H1 (cell line): ENCODE measurements around the gene UBR1. TPM values are rescaled to one million over a fixed set of nuclear protein-coding genes. Genes with fewer than 3 reads are reported as not detected.
"Not testable (repeated sequence)": the region's sequence is repeated elsewhere in the genome, so short reads cannot be mapped to it uniquely, and the experiment has no call there.

Source experiments
- CTCF ChIA-PET: fragments of 300-600 bp; sonication (Branson Sonifier 250); formaldehyde crosslinking; loops from one replicate; lab custom pipeline; 2021; ENCODE audit not compliant: partially characterized antibody; lab: Charles Lee
- POLR2A ChIA-PET: fragments of 300-600 bp; sonication (Branson Sonifier 250); formaldehyde crosslinking; loops from one replicate; lab custom pipeline; 2021; ENCODE audit warnings: inconsistent platforms; ENCODE audit not compliant: partially characterized antibody; lab: Charles Lee
- DNase-seq, 2 experiments: peaks; one replicate each; pipeline versions ENCODE4 v3.0.0 to v3.0.0-alpha.2; 2010 to 2022; ENCODE audit warnings: low spot score in 2 of 2, low read depth in 1 of 2, mixed read lengths in 1 of 2
- FAIRE-seq: peaks from 2 replicates; lab custom pipeline; 2011; peaks lifted over from hg19 to GRCh38; lab: Jason Lieb, UNC
- H2AFZ ChIP-seq: 2 replicates; pipeline ENCODE4 v1.8.1; 2012; ENCODE audit warnings: low read length, inconsistent platforms
- H2AK5ac ChIP-seq: 2 replicates; pipeline ENCODE4 v1.6.1; 2013; ENCODE audit warnings: low read depth, low read length
- H2BK120ac ChIP-seq: replicated peaks from 2 replicates; pipeline ENCODE3; 2013; ENCODE audit warnings: low read depth, low read length, inconsistent platforms
- H2BK12ac ChIP-seq: 2 replicates; pipeline ENCODE4 v1.6.1; 2013; ENCODE audit warnings: low read depth, low read length
- H2BK15ac ChIP-seq: 2 replicates; pipeline ENCODE4 v1.6.1; 2013; ENCODE audit warnings: low read length
- H2BK20ac ChIP-seq: 2 replicates; pipeline ENCODE4 v1.6.1; 2013; ENCODE audit warnings: low read length
- H2BK5ac ChIP-seq: 2 replicates; pipeline ENCODE4 v1.6.1; 2013; ENCODE audit warnings: low read depth, low read length
- H3K14ac ChIP-seq: 2 replicates; pipeline ENCODE4 v1.6.1; 2013; ENCODE audit warnings: inconsistent platforms; ENCODE audit not compliant: insufficient read length
- H3K18ac ChIP-seq: 2 replicates; pipeline ENCODE4 v1.6.1; 2013; ENCODE audit warnings: low read length; ENCODE audit errors: extremely low read depth
- H3K23ac ChIP-seq: 2 replicates; pipeline ENCODE4 v1.6.1; 2013; ENCODE audit warnings: inconsistent platforms; ENCODE audit not compliant: insufficient read length
- H3K23me2 ChIP-seq: 2 replicates; pipeline ENCODE4 v1.6.1; 2013; ENCODE audit warnings: low read depth, low read length
- H3K27ac ChIP-seq: 2 replicates; pipeline ENCODE4 v1.6.1; 2011; ENCODE audit warnings: low read depth, low read length, inconsistent platforms
- H3K27me3 ChIP-seq, 4 experiments: replicated peaks in 1 of 4; 1 replicate in 1 of 4; 2 replicates in 3 of 4; pipeline versions ENCODE4 v1.6.1 to v1.8.1; 2011 to 2013; ENCODE audit warnings: low read length in 3 of 4, mild to moderate bottlenecking in 3 of 4, inconsistent platforms in 2 of 4, mixed read lengths in 2 of 4, moderate library complexity in 1 of 4; ENCODE audit not compliant: control insufficient read depth in 3 of 4, insufficient read depth in 3 of 4; ENCODE audit errors: extremely low read depth in 1 of 4
- H3K36me3 ChIP-seq, 4 experiments: 2 replicates each; pipeline versions ENCODE4 v1.6.1 to v1.8.1; 2011 to 2013; ENCODE audit warnings: mild to moderate bottlenecking in 4 of 4, low read length in 3 of 4, moderate library complexity in 2 of 4, control low read depth in 1 of 4, inconsistent platforms in 1 of 4; ENCODE audit not compliant: insufficient read depth in 4 of 4, control insufficient read depth in 2 of 4
- H3K4ac ChIP-seq: replicated peaks from 2 replicates; pipeline ENCODE3; 2013; ENCODE audit warnings: low read length, low read depth, mixed read lengths, inconsistent platforms; ENCODE audit not compliant: insufficient read length
- H3K4me1 ChIP-seq, 4 experiments: replicated peaks in 1 of 4; 1 replicate in 1 of 4; 2 replicates in 3 of 4; pipeline versions ENCODE4 v1.6.1 to v1.8.1; 2011 to 2013; ENCODE audit warnings: low read length in 3 of 4, inconsistent platforms in 2 of 4, mixed read lengths in 1 of 4; ENCODE audit not compliant: insufficient read depth in 4 of 4, control insufficient read depth in 3 of 4
- H3K4me2 ChIP-seq, 2 experiments: 2 replicates each; pipeline versions ENCODE4 v1.6.1 to v1.8.1; 2011 to 2013; ENCODE audit warnings: low read depth in 2 of 2, low read length in 2 of 2, control low read depth in 1 of 2, inconsistent platforms in 1 of 2, mild to moderate bottlenecking in 1 of 2; ENCODE audit not compliant: insufficient read depth in 1 of 2
- H3K4me3 ChIP-seq, 4 experiments: fragments of 200-600, 300-600 bp in 1 of 4; sonication (generic), shearing (Covaris generic), sonication (Bioruptor Twin) in 1 of 4; 2 replicates each; pipeline versions ENCODE4 v1.5.1 to v1.8.1; 2011 to 2016; ENCODE audit warnings: low read length in 4 of 4, low read depth in 3 of 4, control low read depth in 2 of 4, inconsistent platforms in 2 of 4, mild to moderate bottlenecking in 2 of 4, mixed read lengths in 1 of 4, moderate library complexity in 1 of 4; ENCODE audit not compliant: insufficient read depth in 2 of 4; ENCODE audit errors: extremely low read depth in 1 of 4
- H3K56ac ChIP-seq: replicated peaks from 2 replicates; pipeline ENCODE3; 2013; ENCODE audit warnings: low read depth, mild to moderate bottlenecking, mixed read lengths, low read length, inconsistent platforms; ENCODE audit not compliant: insufficient read length
- H3K79me1 ChIP-seq: 2 replicates; pipeline ENCODE4 v1.6.1; 2013; ENCODE audit warnings: low read depth, low read length, control low read depth
- H3K79me2 ChIP-seq, 2 experiments: 2 replicates each; pipeline versions ENCODE4 v1.6.1 to v1.8.1; 2012 to 2013; ENCODE audit warnings: low read length in 2 of 2, mild to moderate bottlenecking in 2 of 2, inconsistent platforms in 1 of 2; ENCODE audit not compliant: insufficient read depth in 2 of 2, control insufficient read depth in 1 of 2
- H3K9ac ChIP-seq, 4 experiments: replicated peaks in 1 of 4; 1 replicate in 1 of 4; 2 replicates in 3 of 4; pipeline versions ENCODE4 v1.6.1 to v1.8.1; 2011 to 2013; ENCODE audit warnings: low read depth in 3 of 4, low read length in 3 of 4, control low read depth in 2 of 4, mild to moderate bottlenecking in 2 of 4, moderate library complexity in 2 of 4, inconsistent platforms in 1 of 4; ENCODE audit errors: extremely low read depth in 1 of 4
- H3K9me3 ChIP-seq, 2 experiments: 2 replicates each; pipeline versions ENCODE4 v1.6.1 to v1.8.1; 2012 to 2013; ENCODE audit warnings: mild to moderate bottlenecking in 2 of 2, moderate library complexity in 2 of 2, control low read depth in 1 of 2, inconsistent platforms in 1 of 2, low read depth in 1 of 2, low read length in 1 of 2, mixed read lengths in 1 of 2; ENCODE audit not compliant: insufficient read depth in 2 of 2
- H4K20me1 ChIP-seq, 2 experiments: replicated peaks in 1 of 2; 2 replicates each; pipeline versions ENCODE3 to v1.8.1; 2011 to 2013; ENCODE audit warnings: inconsistent platforms in 2 of 2, low read length in 2 of 2, mild to moderate bottlenecking in 1 of 2; ENCODE audit not compliant: insufficient read depth in 2 of 2, control insufficient read depth in 1 of 2
- H4K5ac ChIP-seq: 2 replicates; pipeline ENCODE4 v1.6.1; 2013; ENCODE audit warnings: low read length, low read depth, mixed read lengths, inconsistent platforms; ENCODE audit not compliant: insufficient read length
- H4K8ac ChIP-seq: 2 replicates; pipeline ENCODE4 v1.8.0; 2013; ENCODE audit warnings: mild to moderate bottlenecking, moderate library complexity, low read length, inconsistent platforms; ENCODE audit not compliant: insufficient read depth; ENCODE audit errors: extremely low read depth
- H4K91ac ChIP-seq: replicated peaks from 2 replicates; pipeline ENCODE3; 2013; ENCODE audit warnings: low read length, mixed read lengths, inconsistent platforms; ENCODE audit not compliant: insufficient read length
- whole genome bisulfite sequencing, 2 experiments: shearing (Covaris generic) in 1 of 2; methylation state at CpG; one replicate each; pipeline versions ENCODE4 v1.1.6 to v1.1.7; 2013 to 2015; ENCODE audit warnings: low lambda C conversion rate in 2 of 2, mixed read lengths in 2 of 2, inconsistent platforms in 1 of 2, low coverage in 1 of 2, missing lambda C conversion rate in 1 of 2; ENCODE audit not compliant: insufficient replicate concordance in 2 of 2, insufficient coverage in 1 of 2, insufficient read length in 1 of 2; ENCODE audit errors: extremely low coverage in 1 of 2, missing lambda C conversion rate in 1 of 2; 5-methylcytosine and 5-hydroxymethylcytosine counted together
- polyA plus RNA-seq, 7 experiments: library from polyadenylated mRNA; depleted of rRNA in 3 of 7; stranded (reverse) in 5 of 7; unstranded in 2 of 7; fragments of >200 nt in 5 of 7; fragments of 200-250 nt in 2 of 7; gene quantifications; 1 replicate in 5 of 7; 2 replicates in 1 of 7; 4 replicates in 1 of 7; pipeline versions ENCODE4 v1.2.1 to v1.2.3, GENCODE V29; 2011 to 2013; ENCODE audit warnings: missing spikeins in 2 of 7, mixed read lengths in 2 of 7
- total RNA-seq: library from RNA; stranded (reverse); fragmentation: NEBNext Ultra II Directional; extraction: Animal tissue kit (Norgen Biotek cat#: 25700); gene quantifications from 2 replicates; pipeline ENCODE4 v1.2.1, GENCODE V29; 2021

UBR1 gene
- total and polyA plus RNA-seq, 2 of the 8 experiments (the other 6 are each of a cell fraction or from before 2014, with no cell fraction given) = 3.7 to 18.7 TPM

DNA sequence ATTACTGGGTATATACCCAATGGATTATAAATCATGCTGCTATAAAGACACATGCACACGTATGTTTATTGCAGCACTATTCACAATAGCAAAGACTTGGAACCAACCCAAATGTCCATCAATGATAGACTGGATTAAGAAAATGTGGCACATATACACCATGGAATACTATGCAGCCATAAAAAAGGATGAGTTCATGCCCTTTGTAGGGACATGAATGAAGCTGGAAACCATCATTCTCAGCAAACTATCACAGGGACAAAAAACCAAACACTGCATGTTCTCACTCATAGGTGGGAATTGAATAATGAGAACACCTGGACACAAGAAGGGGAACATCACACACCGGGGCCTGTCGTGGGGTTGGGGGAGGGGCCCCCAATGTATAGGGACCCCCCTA lies 64.8 kb downstream of the UBR1 start:
- H3K18ac ChIP-seq, H4K5ac ChIP-seq, H3K27ac ChIP-seq, H3K4ac ChIP-seq, DNase-seq, H3K4me1 ChIP-seq, POLR2A ChIA-PET, H2AK5ac ChIP-seq, H3K9me3 ChIP-seq, H4K91ac ChIP-seq, H4K8ac ChIP-seq, H3K56ac ChIP-seq, H3K27me3 ChIP-seq, H2BK12ac ChIP-seq, H2BK120ac ChIP-seq, H2BK15ac ChIP-seq, FAIRE-seq, H3K9ac ChIP-seq, H3K14ac ChIP-seq, CTCF ChIA-PET, H3K4me3 ChIP-seq, H2BK20ac ChIP-seq, H4K20me1 ChIP-seq, H3K23ac ChIP-seq, H3K79me2 ChIP-seq, H2AFZ ChIP-seq, H3K23me2 ChIP-seq, H2BK5ac ChIP-seq, H3K79me1 ChIP-seq, H3K4me2 ChIP-seq: not testable (repeated sequence)
- 94% methylated on average over 3 of the region's 3 CpGs; no CpG with 5 or more reads in 1 of the 2 experiments for WGBS, 2 experiments
- H3K36me3 ChIP-seq = peaks cover 0 to 16% (median 8%) of the 10 kb centered on the region in 4 experiments; a peak in 2 of 8 replicates

DNA sequence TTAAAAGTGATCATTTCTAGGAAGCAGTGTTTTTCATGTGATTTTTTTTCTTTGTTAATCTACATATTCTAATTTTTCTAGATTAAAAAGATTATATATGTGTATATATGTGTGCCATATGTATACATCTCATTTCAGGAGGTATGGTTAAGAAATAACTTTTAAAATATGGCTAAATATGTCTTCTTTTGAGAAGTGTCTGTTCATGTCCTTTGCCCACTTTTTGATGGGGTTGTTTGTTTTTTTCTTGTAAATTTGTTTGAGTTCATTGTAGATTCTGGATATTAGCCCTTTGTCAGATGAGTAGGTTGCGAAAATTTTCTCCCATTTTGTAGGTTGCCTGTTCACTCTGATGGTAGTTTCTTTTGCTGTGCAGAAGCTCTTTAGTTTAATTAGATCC lies 70.6 kb downstream of the UBR1 start:
- H3K14ac ChIP-seq, H2BK15ac ChIP-seq, H3K23me2 ChIP-seq, H2BK120ac ChIP-seq, H3K27me3 ChIP-seq, H3K23ac ChIP-seq, H3K4me1 ChIP-seq, H2AK5ac ChIP-seq, H3K9ac ChIP-seq, H3K9me3 ChIP-seq, H4K20me1 ChIP-seq, H2AFZ ChIP-seq, H2BK20ac ChIP-seq, H2BK5ac ChIP-seq, POLR2A ChIA-PET, CTCF ChIA-PET, H4K91ac ChIP-seq, H4K8ac ChIP-seq, H3K4me3 ChIP-seq, H3K79me1 ChIP-seq, H3K4ac ChIP-seq, H3K27ac ChIP-seq, H4K5ac ChIP-seq, H3K4me2 ChIP-seq, DNase-seq, H3K18ac ChIP-seq, H3K56ac ChIP-seq, H2BK12ac ChIP-seq, FAIRE-seq, H3K79me2 ChIP-seq: not testable (repeated sequence)
- peaks cover 0 to 27% (median 5%) of the 10 kb centered on the region in 4 experiments; a peak in 3 of 8 replicates for H3K36me3 ChIP-seq
- WGBS, 2 experiments = no CpG with 5 or more reads among the region's 1 CpG
